PC-3 (cell line): ENCODE results near the gene INCA1. TPM values are rescaled to one million over a fixed set of nuclear protein-coding genes. Genes with fewer than 3 reads are reported as not detected.

Experiments used
- ATAC-seq: fragments of 200-7000 bp; cut with Tn5 transposase; 2 replicates; pipeline ENCODE4 v1.9.1; 2020; ENCODE audit warnings: mild to moderate bottlenecking, moderate library complexity
- BruUV-seq: library from RNA; stranded (reverse); fragments of 400-500 nt; replicated peaks from 2 replicates; lab custom pipeline; 2021; lab: Mats Ljungman, UMichigan
- CTCF ChIA-PET: fragments of 300-600 bp; sonication (Branson Sonifier 250); formaldehyde crosslinking; loops from one replicate; lab custom pipeline; 2022; ENCODE audit warnings: antibody characterized with exemption; lab: Charles Lee
- POLR2A ChIA-PET: fragments of 300-600 bp; sonication (Branson Sonifier 250); formaldehyde crosslinking; loops from one replicate; lab custom pipeline; 2022; ENCODE audit warnings: antibody characterized with exemption; ENCODE audit not compliant: unreplicated experiment; lab: Charles Lee
- DNase-seq: peaks from one replicate; pipeline ENCODE4 v3.0.0-alpha.2; 2015
- H2AFZ ChIP-seq: fragments of 300-600 bp; sonication (generic); 2 replicates; pipeline ENCODE4 v1.6.0; 2016; ENCODE audit warnings: antibody characterized with exemption, low read length
- H3F3A ChIP-seq: fragments of 300-600 bp; sonication (generic); one replicate; pipeline ENCODE4 v1.6.0; 2017; ENCODE audit warnings: antibody characterized with exemption, low read length, control low read depth, mild to moderate bottlenecking; ENCODE audit not compliant: unreplicated experiment
- H3K27ac ChIP-seq: fragments of 300-600 bp; sonication (generic); 2 replicates; pipeline ENCODE4 v1.5.1; 2016; ENCODE audit warnings: mild to moderate bottlenecking, low read length
- H3K27me3 ChIP-seq: fragments of 300-600 bp; sonication (generic); 2 replicates; pipeline ENCODE4 v1.6.1; 2016; ENCODE audit warnings: low read length, mixed read lengths
- H3K36me3 ChIP-seq: fragments of 300-600 bp; sonication (generic); 2 replicates; pipeline ENCODE4 v1.6.1; 2016; ENCODE audit warnings: low read depth, mixed run types, low read length, mixed read lengths
- H3K4me1 ChIP-seq: fragments of 300-600 bp; sonication (generic); 2 replicates; pipeline ENCODE4 v1.5.1; 2016; ENCODE audit warnings: low read length; ENCODE audit not compliant: insufficient read depth
- H3K4me2 ChIP-seq: fragments of 300-600 bp; sonication (generic); 2 replicates; pipeline ENCODE4 v1.6.0; 2016; ENCODE audit warnings: low read length
- H3K4me3 ChIP-seq: fragments of 300-600 bp; sonication (generic); 2 replicates; pipeline ENCODE4 v1.5.1; 2016; ENCODE audit warnings: mild to moderate bottlenecking, low read length, mixed read lengths
- H3K79me2 ChIP-seq: fragments of 300-600 bp; sonication (generic); 2 replicates; pipeline ENCODE4 v1.6.1; 2017; ENCODE audit warnings: low read length, mixed read lengths
- H3K9ac ChIP-seq: fragments of 300-600 bp; sonication (generic); 2 replicates; pipeline ENCODE4 v1.6.0; 2016; ENCODE audit warnings: mild to moderate bottlenecking, low read length
- H3K9me2 ChIP-seq: fragments of 300-600 bp; sonication (generic); replicated peaks from 2 replicates; pipeline ENCODE4 v1.6.1; 2016; ENCODE audit warnings: mixed run types, low read length, mixed read lengths
- H3K9me3 ChIP-seq: fragments of 300-600 bp; sonication (generic); 2 replicates; pipeline ENCODE4 v1.6.1; 2016; ENCODE audit warnings: low read length, mixed read lengths
- H4K20me1 ChIP-seq: fragments of 300-600 bp; sonication (generic); 2 replicates; pipeline ENCODE4 v1.6.1; 2016; ENCODE audit warnings: low read length, mixed read lengths
- CTCF ChIP-seq: fragments of 300-600 bp; sonication (generic); conservative IDR thresholded peaks from 2 replicates; pipeline ENCODE4 v1.5.1; 2017; ENCODE audit warnings: antibody characterized with exemption, low read depth, mild to moderate bottlenecking, low read length
- EZH2 ChIP-seq: fragments of 300-600 bp; sonication (generic); IDR thresholded peaks from one replicate; pipeline ENCODE4 v1.6.1; 2017; ENCODE audit warnings: antibody characterized with exemption, mild to moderate bottlenecking, low read length; ENCODE audit not compliant: unreplicated experiment
- EZH2phosphoT487 ChIP-seq: fragments of 300-600 bp; sonication (generic); IDR thresholded peaks from 2 replicates; pipeline ENCODE4 v1.6.1; 2018; ENCODE audit warnings: mild to moderate bottlenecking, antibody characterized with exemption, low read length, borderline replicate concordance
- intact Hi-C: fragments of 100-400 bp; cut with micrococcal nuclease; formaldehyde crosslinking; loops from 2 replicates; pipeline ENCODE4 v1.9.0; 2023
- total RNA-seq: library from RNA; depleted of rRNA; stranded (reverse); fragments of >200 nt; gene quantifications from 2 replicates; pipeline ENCODE4 v1.2.3, GENCODE V29; 2014

INCA1 gene
- total RNA-seq, 1 experiment from 2014 or later = not detected

- H3K4me1 ChIP-seq = peaks cover 15% of the 10 kb centered on the region
- intact Hi-C loops = no loop called here
- H3K27ac ChIP-seq = peak within 1 kb of the TSS; percentile 85
- H3K79me2 ChIP-seq = peaks cover 28% of the 10 kb centered on the region
- ChIA-PET POLR2A (interaction anchor here (0.7 kb wide), 1 partner anchor 16 kb away, joined by 5 read pairs; the partner anchor contains the start of gene SPAG7), CTCF (no interaction called here)
- peak within 1 kb of the TSS; percentile 82 for H2AFZ ChIP-seq
- DNase-seq (no peak), ATAC-seq (no peak)
- H3K9ac ChIP-seq = peak within 1 kb of the TSS; percentile 64
- peak within 1 kb of the TSS; percentile 74 for H3K4me3 ChIP-seq
- peaks cover 11% of the 10 kb centered on the region for H3K36me3 ChIP-seq
- H4K20me1 ChIP-seq = peaks cover 12% of the 10 kb centered on the region
- no peaks in the 10 kb centered on the region for H3K9me3 ChIP-seq
- BruUV-seq = no TSS peak
- H3K27me3 ChIP-seq = no peaks in the 10 kb centered on the region
- H3K4me2 ChIP-seq = peak within 1 kb of the TSS; percentile 93
- no peaks in the 10 kb centered on the region for H3K9me2 ChIP-seq
- H3F3A ChIP-seq = no peaks in the 10 kb centered on the region
- TF ChIP-seq EZH2 = no peak
- no peak for TF ChIP-seq EZH2phosphoT487
- TF ChIP-seq CTCF = no peak
Measured at GRCh38 chr17:4950746-4951204, 46.5 kb downstream of the INCA1 start, which contains the start of gene ENO3. Gene ENO3 (plus strand): TSS chr17:4951119. CDS start chr17:4951830, 711 bp downstream.

- Histone ChIP-seq H3F3A (no peaks in the 10 kb centered on the region), H3K4me2 (peak overlapping the region; percentile 93), H3K9ac (peak overlapping the region; percentile 64), H3K9me2 (no peaks in the 10 kb centered on the region), H3K27me3 (no peaks in the 10 kb centered on the region), H3K9me3 (no peaks in the 10 kb centered on the region), H3K36me3 (peaks cover 14% of the 10 kb centered on the region), H3K4me1 (peaks cover 20% of the 10 kb centered on the region), H3K27ac (peak overlapping the region; percentile 85), H2AFZ (peak overlapping the region; percentile 82), H4K20me1 (peaks cover 16% of the 10 kb centered on the region), H3K4me3 (peak overlapping the region; percentile 74), H3K79me2 (peaks cover 34% of the 10 kb centered on the region)
- DNase-seq (peak; percentile 11), ATAC-seq (peak; percentile 19; the same call in 1 of the 2 replicates)
- ChIA-PET POLR2A (interaction anchor here (0.7 kb wide), 1 partner anchor 17 kb away, joined by 5 read pairs; the partner anchor contains the start of gene SPAG7), CTCF (interaction anchor here (0.6 kb wide), 1 partner anchor 11 kb away, joined by 3 read pairs; the partner anchor contains the start of gene SLC25A11)
- TF ChIP-seq EZH2phosphoT487 (no peak), CTCF (no peak), EZH2 (no peak)
- TSS peak; percentile 70 for BruUV-seq
- intact Hi-C loops = no loop called here
Measured at GRCh38 chr17:4950075-4950745, 47.1 kb downstream of the INCA1 start.
